DND-41 (cell line): ENCODE results near the gene XPR1.

Experiments
- ATAC-seq: fragments of 200-7000 bp; cut with Tn5 transposase; 3 replicates; pipeline ENCODE4 v1.9.1; 2021; ENCODE audit warnings: low read depth; ENCODE audit not compliant: insufficient read depth
- DNase-seq: peaks from one replicate; pipeline ENCODE4 v3.0.0-alpha.2; 2020
- H2AFZ ChIP-seq: 2 replicates; pipeline ENCODE4 v1.6.0; 2012; ENCODE audit warnings: low read depth, low read length
- H3K27ac ChIP-seq: 2 replicates; pipeline ENCODE4 v1.5.1; 2012; ENCODE audit warnings: low read length, inconsistent platforms
- H3K27me3 ChIP-seq: fragments of 200-600 bp; sonication (generic); 2 replicates; pipeline ENCODE4 v1.6.0; 2012; ENCODE audit warnings: low read length, mild to moderate bottlenecking, inconsistent platforms; ENCODE audit not compliant: insufficient read depth, poor library complexity
- H3K36me3 ChIP-seq: 2 replicates; pipeline ENCODE4 v1.5.1; 2012; ENCODE audit warnings: low read length, inconsistent platforms; ENCODE audit not compliant: insufficient read depth
- H3K4me1 ChIP-seq: 2 replicates; pipeline ENCODE4 v1.5.1; 2012; ENCODE audit warnings: mild to moderate bottlenecking, low read length; ENCODE audit not compliant: insufficient read depth
- H3K4me2 ChIP-seq: 2 replicates; pipeline ENCODE4 v1.6.0; 2012; ENCODE audit warnings: mild to moderate bottlenecking, moderate library complexity, low read length, inconsistent platforms; ENCODE audit not compliant: insufficient read depth
- H3K4me3 ChIP-seq, 2 experiments: fragments of 200-600 bp in 1 of 2; shearing (Covaris generic) in 1 of 2; 2 replicates each; pipeline ENCODE4 v1.5.1; 2012 to 2016; ENCODE audit warnings: inconsistent platforms in 2 of 2, low read length in 2 of 2, mild to moderate bottlenecking in 2 of 2, low read depth in 1 of 2, moderate library complexity in 1 of 2
- H3K79me2 ChIP-seq: 2 replicates; pipeline ENCODE4 v1.6.0; 2012; ENCODE audit warnings: low read length, inconsistent platforms; ENCODE audit not compliant: insufficient read depth
- H3K9ac ChIP-seq: 2 replicates; pipeline ENCODE4 v1.6.0; 2012; ENCODE audit warnings: low read depth, mild to moderate bottlenecking, inconsistent platforms, low read length, moderate library complexity
- H3K9me3 ChIP-seq: 2 replicates; pipeline ENCODE4 v1.5.1; 2012; ENCODE audit warnings: low read length, moderate library complexity, mild to moderate bottlenecking, inconsistent platforms; ENCODE audit not compliant: insufficient read depth, severe bottlenecking
- H4K20me1 ChIP-seq: 2 replicates; pipeline ENCODE4 v1.6.0; 2012; ENCODE audit warnings: low read length; ENCODE audit not compliant: insufficient read depth
- CTCF ChIP-seq: IDR thresholded peaks from 2 replicates; pipeline ENCODE4 v1.5.1; 2012; ENCODE audit warnings: borderline replicate concordance, low read length, moderate library complexity, mild to moderate bottlenecking; ENCODE audit not compliant: poor library complexity, severe bottlenecking; ENCODE audit errors: extremely low read depth
- EZH2 ChIP-seq: IDR thresholded peaks from 3 replicates; pipeline ENCODE4 v1.6.1; 2012; ENCODE audit warnings: borderline replicate concordance, low read depth, mild to moderate bottlenecking, moderate library complexity, low read length, inconsistent platforms; ENCODE audit not compliant: severe bottlenecking

The XPR1 gene

GRCh38 chr1:180598333-180598974 lies 33.4 kb upstream of the XPR1 start:
- ATAC-seq (no peak), DNase-seq (no peak)
- no peak overlapping the region for H2AFZ ChIP-seq
- H3K9me3 ChIP-seq: no peaks in the 10 kb centered on the region
- no peaks in the 10 kb centered on the region for H3K27me3 ChIP-seq
- H3K4me3 ChIP-seq: no peak overlapping the region
- no peaks in the 10 kb centered on the region for H4K20me1 ChIP-seq
- no peak overlapping the region for H3K9ac ChIP-seq
- H3K27ac ChIP-seq: no peak overlapping the region
- H3K4me1 ChIP-seq: no peaks in the 10 kb centered on the region
- no peak overlapping the region for H3K4me2 ChIP-seq
- H3K79me2 ChIP-seq: no peaks in the 10 kb centered on the region
- TF ChIP-seq EZH2 (no peak), CTCF (no peak)
- H3K36me3 ChIP-seq: no peaks in the 10 kb centered on the region

GRCh38 chr1:180600343-180600742 lies 31.5 kb upstream of the XPR1 start:
- no peak overlapping the region for H3K27ac ChIP-seq
- no peak overlapping the region for H3K9ac ChIP-seq
- no peaks in the 10 kb centered on the region for H3K79me2 ChIP-seq
- no peaks in the 10 kb centered on the region for H3K36me3 ChIP-seq
- H2AFZ ChIP-seq: no peak overlapping the region
- no peak for ATAC-seq
- no peak overlapping the region for H3K4me2 ChIP-seq
- H4K20me1 ChIP-seq: no peaks in the 10 kb centered on the region
- no peaks in the 10 kb centered on the region for H3K27me3 ChIP-seq
- TF ChIP-seq CTCF: no peak
- no peak for TF ChIP-seq EZH2
- no peak overlapping the region for H3K4me3 ChIP-seq
- no peak for DNase-seq
- no peaks in the 10 kb centered on the region for H3K9me3 ChIP-seq
- H3K4me1 ChIP-seq: no peaks in the 10 kb centered on the region

- H3K9ac ChIP-seq: no peak overlapping the region
- no peak overlapping the region for H3K27ac ChIP-seq
- no peaks in the 10 kb centered on the region for H3K79me2 ChIP-seq
- no peaks in the 10 kb centered on the region for H3K4me1 ChIP-seq
- no peak overlapping the region for H3K4me2 ChIP-seq
- DNase-seq: no peak
- no peaks in the 10 kb centered on the region for H3K27me3 ChIP-seq
- H3K36me3 ChIP-seq: no peaks in the 10 kb centered on the region
- H3K4me3 ChIP-seq: no peak overlapping the region
- ATAC-seq: no peak
- H2AFZ ChIP-seq: no peak overlapping the region
- no peaks in the 10 kb centered on the region for H4K20me1 ChIP-seq
- no peaks in the 10 kb centered on the region for H3K9me3 ChIP-seq
- TF ChIP-seq EZH2 (no peak), CTCF (no peak)
Observed at GRCh38 chr1:180601512-180601911, 30.3 kb upstream of the XPR1 start.
